HG02943 (cell line): ENCODE results near the gene ADCY1.

Experiments used
- ATAC-seq: cut with Tn5 transposase; IDR thresholded peaks from one replicate; pipeline ENCODE4 v1.9.1; 2021; ENCODE audit warnings: mild to moderate bottlenecking, low read depth, moderate library complexity; ENCODE audit not compliant: unreplicated experiment

Gene ADCY1

DNA sequence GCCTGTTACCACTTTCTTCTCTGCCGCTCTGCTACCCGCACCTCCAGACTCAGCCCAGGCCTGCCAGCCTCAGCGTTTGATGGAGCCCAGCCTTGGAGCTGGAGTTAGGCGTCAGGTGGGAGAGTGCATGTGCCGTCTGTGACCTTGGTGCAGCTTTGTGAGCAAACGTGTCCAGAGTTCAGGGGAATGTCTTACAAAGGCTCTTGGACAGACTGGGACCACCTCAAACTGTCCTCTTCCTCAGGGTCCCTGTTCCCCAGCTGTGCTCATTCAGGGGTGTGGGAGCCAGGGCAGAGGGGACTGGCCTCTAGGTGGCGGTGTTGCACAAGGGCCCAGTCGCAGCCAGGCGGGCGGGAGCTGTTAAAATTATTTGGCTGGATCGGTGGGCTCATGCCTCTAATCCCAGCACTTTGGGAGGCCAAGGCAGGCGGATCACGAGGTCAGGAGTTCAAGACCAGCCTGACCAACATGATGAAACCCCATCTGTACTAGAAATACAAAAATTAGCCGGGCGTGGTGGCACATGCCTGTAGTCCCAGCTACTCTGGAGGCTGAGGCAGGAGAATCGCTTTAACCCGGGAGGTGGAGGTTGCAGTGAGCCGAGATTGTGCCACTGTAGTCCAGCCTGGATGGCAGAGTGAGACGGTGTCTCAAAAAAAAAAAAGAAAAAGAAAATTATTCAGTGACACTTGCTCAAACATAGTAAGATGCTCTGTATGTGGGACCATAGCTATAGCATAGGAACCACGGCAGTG, 89.2 kb downstream of the ADCY1 start:
- ATAC-seq: no peak

DNA sequence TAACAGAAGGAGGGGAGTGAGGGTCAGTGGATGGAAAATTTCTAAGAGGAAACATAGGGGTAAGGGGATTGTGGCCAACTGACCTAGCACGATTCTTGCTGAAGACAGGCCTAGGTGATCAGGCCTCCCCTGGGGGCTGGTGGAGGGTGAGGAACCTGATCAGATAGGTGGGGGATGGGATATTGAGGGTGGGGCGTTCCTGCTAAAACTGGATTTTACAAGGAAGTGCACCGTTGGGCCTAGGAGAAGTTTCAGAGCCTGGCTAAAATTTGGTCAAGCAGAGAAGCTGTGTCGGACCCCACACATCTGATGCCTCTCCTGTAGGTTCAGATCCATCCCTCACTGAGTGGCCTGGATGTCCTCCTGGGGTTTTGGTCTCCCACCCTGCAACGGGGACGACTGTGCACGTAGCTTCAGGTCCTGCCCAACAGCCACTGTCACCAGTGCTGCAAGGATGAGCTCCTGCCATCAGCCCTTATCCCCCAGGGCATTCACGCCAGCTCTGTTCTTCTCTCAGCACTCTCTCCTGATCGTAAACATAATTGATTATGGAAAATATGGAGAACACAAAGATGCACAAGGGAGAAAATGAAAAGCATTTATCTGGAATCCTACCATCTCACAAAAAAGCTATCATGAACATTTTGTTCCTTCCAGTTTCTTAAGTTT, 89.9 kb downstream of the ADCY1 start:
- ATAC-seq: no peak

DNA sequence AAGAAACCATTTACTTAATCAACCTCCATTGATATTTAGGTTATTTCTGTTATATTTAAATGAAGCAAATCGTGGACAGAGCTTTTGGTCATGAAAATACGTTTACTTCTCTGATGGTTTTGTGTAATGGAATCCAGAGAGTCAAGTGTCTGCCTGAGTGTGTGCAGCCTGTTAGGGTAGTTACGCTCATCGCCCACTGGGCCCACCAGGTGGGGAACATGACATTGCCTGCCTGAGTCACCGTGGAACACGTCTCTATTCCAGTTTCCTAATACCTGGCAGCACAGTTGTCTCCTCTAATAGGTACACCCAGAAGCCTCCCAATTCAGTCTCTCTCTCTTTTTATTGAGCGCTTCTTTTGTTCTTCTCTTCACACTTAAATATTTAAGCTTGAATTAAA, 91.0 kb downstream of the ADCY1 start:
- no peak for ATAC-seq

DNA sequence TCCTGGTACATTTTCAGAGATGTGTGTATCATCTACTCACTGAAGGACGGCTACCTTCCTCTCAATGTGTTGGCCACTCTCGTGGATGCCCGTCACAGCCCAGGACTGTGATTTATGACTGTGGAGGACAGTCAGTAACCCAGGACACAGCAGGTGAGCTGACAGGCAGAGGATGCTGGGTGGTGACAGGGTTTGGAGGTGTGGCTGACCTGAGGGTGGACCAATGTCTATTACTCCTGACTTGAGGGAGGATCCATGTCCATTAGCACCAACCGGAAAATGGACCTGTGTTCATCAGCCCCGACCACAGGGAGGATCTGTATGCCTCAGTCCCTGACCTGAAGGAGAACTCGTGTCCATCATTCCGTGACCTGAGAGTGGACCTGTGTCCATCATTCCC, 96.1 kb downstream of the ADCY1 start:
- no peak for ATAC-seq

DNA sequence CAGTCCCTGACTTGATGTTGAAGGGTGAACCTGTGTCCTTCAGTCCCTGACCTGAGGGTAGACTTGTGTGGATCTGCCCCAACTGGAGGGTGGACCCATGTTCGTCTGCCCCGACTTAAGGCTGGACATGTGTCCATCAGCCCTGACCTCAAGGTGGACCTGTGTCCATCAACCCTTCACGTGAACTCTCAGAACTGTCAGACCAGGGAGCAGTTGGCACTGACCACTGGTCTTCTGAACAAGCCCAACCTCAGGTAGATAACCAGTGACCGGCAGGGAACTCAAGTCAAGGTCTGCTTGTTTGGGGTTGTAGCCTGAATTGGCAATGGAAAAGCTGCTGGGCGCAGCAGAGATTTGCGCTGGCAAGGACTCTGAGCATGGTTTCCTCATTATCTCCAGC, 96.5 kb downstream of the ADCY1 start:
- no peak for ATAC-seq

DNA sequence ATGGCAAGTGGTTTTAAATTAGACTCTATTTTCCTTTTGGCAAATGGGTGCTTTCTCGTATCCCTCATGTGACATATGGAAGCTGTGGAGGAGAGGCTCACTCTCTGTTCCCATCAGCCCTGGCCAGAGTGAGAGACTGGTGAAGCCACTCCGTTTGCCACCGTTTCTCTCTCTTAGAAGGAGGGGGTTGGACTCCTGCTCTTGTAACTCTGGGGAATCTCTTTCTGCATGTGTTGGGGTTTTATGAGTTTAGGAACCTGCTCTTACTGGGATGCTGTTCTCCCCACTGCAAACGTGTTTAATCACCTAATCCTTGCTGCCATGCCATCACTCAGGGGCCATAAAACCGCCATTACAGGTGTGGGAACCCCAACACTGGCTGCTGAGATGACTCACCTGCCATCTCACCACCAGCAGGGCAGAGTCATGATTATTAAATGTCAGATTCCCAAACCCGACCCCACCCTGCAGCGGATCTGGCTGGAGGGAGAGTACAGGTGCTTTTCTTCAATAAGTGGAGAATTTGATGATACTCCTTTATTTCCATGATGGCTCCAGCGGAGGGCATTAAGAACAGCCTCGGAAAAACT, 103.2 kb downstream of the ADCY1 start:
- no peak for ATAC-seq

DNA sequence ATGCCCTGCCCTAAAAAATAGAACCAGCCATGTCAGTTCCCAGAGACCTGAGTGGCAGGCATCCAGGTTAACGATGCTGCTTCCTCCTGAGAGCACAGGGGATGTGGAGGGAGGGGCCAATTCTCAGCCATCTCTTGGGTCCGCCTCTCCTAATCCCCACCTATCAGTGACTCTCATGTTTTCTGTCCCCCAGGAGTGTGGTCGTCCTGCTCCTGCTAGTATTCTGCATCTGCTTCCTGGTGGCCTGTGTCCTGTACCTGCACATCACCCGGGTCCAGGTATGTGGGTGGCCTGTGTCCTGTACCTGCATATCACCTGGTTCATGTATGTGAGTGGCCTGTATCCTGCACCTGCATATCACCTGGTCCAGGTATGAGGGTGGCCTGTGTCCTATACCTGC, 105.3 kb downstream of the ADCY1 start:
- no peak for ATAC-seq

DNA sequence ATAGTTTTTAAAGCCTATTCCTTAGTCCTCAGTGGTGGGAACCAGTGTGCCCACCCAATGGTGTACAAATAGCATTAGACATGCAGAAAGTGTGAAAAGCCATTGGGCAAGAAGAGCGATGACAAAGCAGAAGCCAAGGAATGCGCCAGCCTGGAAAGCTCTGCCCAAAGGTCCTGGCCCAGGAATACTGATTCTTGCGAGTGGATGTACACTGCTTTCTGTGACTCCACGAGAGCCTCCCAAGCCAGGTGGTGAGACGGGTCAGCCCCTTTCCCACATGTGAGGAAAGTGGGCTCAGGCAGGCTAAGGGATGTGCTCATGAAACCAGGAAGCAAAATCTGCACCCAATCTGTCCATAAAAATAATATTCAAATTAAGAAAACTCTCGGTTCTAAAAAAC, 106.6 kb downstream of the ADCY1 start:
- ATAC-seq: no peak

DNA sequence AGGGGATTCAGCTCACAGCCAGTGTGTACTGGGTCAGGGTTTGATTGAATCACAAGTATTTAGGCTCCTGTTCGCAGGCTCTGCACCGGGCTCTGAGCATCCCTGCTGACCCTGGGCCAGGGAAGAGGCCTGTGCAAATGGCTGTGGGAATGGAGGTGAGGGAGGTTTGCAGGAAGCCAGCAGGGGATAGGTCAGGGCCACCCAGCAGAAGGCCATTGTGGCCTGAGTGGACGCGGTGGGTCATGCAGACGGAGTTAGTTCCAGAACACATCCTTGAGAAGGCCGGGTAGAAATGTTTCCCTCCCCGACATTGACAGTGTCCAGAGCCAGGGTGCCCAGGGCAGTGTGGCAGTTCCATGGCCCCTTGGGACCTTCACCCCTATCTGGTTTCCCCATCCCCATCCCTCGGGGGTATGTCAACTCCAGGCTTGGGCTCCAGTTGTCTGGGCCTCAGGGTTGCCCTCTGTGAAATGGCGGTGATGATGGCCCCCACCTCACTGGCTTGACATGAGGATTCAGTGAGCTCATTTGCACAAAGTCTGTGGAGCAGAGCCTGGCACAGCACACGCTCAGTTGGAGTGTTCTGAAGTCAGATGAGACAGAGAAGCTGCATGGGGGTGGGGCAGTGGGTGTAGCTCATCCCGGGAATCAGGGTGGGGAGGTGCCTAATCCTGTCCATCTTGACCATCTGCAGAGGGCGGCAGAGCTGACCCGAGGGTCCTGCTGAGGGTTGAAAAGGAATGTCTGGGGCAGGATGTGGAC, 107.6 kb downstream of the ADCY1 start:
- no peak for ATAC-seq

DNA sequence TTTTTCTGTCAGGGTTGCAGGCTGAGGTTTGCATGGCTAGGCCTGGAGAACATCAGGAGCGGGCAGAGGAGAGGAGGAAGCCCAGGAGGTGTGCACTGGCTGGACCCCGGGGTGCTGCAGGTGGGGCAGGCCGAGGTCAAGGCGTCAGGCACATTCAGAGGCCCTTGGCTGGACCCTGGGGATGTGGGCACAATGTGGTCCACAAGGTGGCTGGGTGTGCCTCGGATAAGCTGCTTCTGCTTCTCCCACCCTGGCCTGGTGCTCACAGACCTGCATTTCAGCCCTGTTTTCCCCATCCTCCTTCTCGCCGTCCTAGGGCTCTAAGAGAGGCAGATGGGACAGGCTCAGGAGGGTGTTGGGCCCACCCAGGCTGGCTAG, 108.2 kb downstream of the ADCY1 start:
- ATAC-seq: no peak

DNA sequence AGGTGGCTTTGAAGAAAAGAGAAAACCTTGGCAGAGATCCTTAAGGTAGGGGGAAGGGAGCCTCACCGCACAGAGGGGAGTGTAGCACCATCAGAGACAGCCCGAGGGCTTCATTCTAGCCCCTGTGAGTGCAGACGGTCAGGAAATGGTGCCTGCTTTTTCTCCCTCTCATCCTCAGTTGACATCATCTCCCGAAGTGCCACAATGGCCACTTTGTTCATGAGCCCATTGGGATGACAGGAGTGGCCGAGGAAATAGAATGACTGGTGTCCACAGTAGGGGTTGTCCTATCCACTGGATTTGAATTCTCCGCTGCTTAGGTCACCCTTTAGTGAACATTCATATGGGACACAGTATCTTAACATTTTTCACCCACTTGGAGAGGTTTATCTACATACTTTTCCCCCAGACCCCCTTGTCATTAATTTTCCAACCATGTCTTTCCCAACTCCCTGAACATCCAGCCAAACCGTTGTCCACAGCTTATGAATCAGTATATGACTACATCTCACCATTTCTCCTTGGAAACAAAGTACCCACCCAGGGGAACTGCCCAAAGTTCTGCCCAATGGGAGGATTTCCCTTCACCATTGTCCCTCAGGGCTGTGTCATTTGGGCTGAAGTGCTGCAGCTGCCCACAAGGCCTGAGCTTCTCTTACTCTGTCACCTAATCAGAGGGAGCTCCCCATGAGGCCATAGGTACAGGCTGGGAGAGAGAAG, 108.8 kb downstream of the ADCY1 start:
- no peak for ATAC-seq

DNA sequence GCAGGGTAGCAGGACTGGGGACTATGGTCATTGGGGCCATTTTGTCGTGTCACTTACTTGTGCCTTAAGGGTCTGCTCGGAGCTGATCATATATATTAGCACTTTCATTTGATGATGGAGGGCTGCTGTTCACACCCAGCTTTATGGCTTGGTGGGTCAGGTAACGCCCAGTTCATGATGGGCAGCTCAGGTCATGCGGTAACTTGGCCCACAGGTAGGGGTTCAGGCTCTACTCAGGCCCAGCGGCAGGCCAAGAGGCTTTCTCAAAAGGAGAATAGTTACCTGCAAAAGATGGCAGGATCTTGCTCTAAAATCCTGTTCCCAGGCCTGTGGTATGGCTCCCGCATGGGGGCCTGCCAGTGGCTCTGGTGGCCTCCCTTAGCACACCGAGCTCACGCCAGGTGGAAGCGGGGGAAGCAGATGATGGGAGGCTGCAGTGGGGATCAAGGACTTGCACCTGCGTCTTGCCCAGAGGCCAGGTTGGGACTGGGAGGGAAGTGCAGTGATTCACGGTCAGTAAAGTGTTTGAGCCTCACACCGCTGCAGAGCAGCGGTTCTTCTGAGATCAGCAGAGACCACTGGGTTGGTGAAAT, 109.5 kb downstream of the ADCY1 start:
- ATAC-seq: no peak

DNA sequence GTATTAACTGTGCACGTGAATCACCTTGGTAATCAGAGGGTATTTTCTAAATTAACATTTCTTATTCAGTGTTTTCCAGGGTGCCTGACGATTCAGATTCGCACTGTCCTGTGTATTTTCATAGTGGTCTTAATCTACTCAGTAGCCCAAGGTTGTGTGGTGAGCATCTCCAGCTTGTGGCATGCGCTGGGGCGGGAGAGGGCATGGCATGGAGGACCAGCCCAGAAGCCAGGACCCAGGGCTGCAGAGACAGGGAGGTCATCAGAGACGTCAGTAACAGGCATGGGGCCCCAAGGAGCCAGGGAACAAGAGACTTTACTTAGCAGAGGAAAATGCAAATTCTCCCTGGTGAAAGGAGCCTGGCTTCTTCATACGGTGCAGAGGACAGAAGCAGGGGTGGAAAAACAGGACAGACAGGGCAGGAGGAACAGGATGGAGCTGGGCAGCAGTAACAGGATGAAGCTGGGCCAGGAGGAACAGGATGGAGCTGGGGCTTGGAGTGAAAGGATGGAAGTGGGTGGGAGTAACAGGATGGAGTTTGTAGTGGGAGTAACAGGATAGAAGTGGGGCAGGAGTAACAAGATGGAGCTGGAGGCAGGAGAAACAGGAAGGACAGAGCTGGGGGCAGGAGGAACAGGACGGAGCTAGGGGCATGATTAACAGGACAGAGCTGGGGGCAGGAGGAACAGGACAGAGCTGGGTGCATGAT, 110.9 kb downstream of the ADCY1 start:
- ATAC-seq: no peak

DNA sequence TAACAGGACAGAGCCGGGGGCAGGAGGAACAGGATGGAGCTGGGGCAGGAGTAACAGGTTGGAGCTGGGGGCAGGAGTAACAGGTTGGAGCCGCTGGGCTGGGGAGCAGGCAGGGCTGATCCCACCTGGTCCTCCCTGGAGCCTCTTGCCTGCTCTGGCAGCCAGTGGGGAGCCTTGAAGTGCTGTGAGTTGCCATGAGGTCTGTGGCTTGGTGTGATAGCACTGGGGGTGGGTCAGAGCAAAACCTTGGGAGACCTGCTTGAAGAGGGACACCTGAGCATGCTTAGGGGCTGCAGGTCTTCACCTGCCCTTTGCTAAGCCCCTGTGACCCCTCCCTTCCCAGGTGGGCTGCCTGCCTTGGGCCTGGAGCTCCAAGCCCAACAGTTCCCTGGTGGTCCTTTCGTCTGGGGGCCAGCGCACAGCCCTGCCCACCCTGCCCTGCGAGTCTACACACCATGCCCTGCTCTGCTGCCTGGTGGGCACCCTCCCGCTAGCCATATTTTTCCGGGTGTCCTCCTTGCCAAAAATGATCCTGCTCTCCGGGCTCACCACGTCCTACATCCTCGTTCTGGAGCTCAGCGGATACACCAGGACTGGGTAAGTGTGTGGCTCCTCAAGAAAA, 111.6 kb downstream of the ADCY1 start:
- ATAC-seq: no peak

DNA sequence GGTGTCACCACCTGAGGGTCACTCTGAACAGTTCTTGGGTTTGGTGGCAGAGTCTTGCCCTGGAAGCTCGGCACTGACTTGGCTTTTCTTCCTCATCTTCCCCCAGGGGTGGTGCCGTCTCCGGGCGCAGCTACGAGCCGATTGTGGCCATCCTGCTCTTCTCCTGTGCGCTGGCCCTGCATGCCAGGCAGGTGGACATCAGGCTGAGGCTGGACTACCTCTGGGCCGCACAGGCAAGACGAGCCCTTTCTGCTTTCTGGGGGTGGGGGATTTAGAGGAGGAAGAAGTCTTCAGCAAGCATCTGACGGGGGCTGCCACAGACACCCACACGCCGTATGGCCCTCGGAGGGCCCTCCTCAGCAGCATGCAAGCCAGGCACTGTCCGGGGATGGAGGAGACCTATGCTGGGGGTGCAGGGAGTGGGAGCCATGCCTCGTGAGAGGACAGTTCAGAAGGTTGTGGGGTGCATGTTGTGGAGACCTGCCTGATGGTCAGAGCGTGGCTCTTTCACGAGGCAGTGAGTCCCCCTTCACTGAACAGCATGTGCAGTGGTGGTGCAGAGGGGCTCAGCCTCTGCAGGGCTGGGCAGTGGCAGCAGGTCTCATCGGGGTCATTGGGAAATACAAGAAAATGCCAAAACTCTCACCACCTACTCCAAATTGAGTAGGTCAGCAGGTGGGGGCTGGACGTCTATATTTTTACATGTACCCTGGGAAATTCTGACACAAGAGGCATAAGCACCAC, 112.4 kb downstream of the ADCY1 start:
- ATAC-seq: no peak

DNA sequence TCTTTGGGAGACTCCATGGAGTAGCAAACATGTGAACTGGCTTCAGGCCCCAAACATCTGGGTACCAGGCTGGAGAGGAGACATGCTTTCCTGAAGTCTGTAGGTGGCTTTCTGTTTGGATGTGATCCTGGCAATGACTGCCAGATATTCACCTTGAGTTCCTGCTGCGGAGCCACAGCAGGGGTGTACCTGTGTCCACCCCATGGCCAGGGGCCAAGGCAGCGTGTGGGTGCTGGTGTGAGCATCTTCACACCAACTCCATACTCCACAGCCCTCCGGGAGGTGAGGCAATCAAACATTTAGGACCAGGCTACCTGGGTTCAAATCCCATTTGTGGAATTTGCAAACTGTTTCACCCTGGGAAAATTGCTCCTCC, 113.0 kb downstream of the ADCY1 start:
- no peak for ATAC-seq

DNA sequence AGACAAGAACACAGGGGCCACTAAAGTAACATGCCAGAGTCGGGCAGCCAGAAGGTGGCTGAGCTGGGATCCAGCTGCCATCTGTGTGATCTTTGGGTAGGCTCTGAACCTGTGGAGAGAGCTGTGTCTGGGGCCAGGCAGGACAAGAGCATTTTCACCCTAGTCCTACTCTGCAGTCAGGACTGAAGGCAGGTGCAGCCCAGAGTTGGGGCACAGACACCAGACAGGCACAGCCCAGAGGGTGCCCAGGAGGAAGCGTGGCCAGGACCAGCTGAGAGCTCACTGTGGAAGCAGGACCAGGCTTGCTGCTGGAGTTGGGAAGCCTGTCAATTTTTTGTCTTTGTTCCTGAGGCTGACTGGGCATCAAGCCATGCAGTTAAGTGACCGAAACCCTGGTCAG, 113.6 kb downstream of the ADCY1 start:
- no peak for ATAC-seq

DNA sequence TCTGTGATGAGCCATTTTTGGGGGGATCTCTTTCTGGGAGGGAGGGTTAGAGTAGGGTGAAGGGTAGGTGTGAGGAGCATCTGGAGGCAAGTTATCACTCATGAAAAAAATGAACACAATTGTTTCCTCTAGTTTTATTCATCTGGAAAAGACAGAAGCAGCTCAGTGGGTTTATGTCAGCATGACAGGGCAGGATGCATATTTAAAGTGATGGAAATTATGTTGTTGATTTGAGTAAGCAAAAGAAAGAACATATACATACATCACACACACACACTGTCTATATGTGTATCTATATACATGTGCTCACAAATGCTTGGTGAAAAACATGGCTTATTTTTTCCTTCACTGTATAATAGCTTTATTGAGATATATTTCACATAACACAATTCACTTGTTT, 114.2 kb downstream of the ADCY1 start:
- ATAC-seq: no peak
